NK-92 (cell line): ENCODE data around the gene S100A1.
"Not testable (repeated sequence)": the region's sequence is repeated elsewhere in the genome, so short reads cannot be mapped to it uniquely, and the experiment has no call there.

ENCODE experiments used
- DNase-seq: peaks from one replicate; lab custom pipeline; 2025; ENCODE audit not compliant: unreplicated experiment; lab: John Stamatoyannopoulos, UW

Gene S100A1

GRCh38 chr1:153651771-153652170 lies 23.5 kb downstream of the S100A1 start:
- DNase-seq = no peak

- no peak for DNase-seq
These were observed 24.7 kb downstream of the S100A1 start for GRCh38 chr1:153652805-153653500.

- no peak for DNase-seq
These were observed 27.1 kb downstream of the S100A1 start for GRCh38 chr1:153655333-153655732.

GRCh38 chr1:153658400-153659174 lies 30.4 kb downstream of the S100A1 start, which contains the start of gene SNAPIN:
Gene SNAPIN, plus strand, starts transcription at chr1:153658703. Its CDS starts 41 bp downstream, at chr1:153658744.
- DNase-seq = no peak

DNA sequence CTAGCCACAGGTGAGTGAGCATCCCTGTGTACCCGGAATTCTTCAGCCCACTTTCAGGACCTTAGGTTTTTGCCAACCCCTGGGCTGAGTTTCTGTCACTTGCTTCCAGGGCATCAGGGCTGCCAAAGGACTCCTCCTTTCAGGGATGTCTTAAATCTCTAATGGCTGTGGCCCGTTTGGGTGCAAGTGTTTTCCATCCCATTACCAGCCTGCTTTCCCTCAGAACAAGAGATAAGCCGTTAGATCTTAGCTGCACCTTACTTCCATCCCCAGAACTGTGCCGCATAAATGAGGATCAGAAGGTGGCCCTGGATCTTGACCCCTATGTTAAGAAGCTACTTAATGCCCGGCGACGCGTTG lies 30.9 kb downstream of the S100A1 start:
- no peak for DNase-seq

GRCh38 chr1:153659656-153660055 lies 31.4 kb downstream of the S100A1 start:
- DNase-seq = no peak

- DNase-seq = no peak
These were observed 33.0 kb downstream of the S100A1 start for GRCh38 chr1:153661111-153661708.

GRCh38 chr1:153662269-153662668 lies 34.0 kb downstream of the S100A1 start:
- DNase-seq = no peak

GRCh38 chr1:153663211-153663610 lies 35.0 kb downstream of the S100A1 start:
- no peak for DNase-seq

- DNase-seq = no peak
These were observed 39.2 kb downstream of the S100A1 start for GRCh38 chr1:153667439-153667838.

DNA sequence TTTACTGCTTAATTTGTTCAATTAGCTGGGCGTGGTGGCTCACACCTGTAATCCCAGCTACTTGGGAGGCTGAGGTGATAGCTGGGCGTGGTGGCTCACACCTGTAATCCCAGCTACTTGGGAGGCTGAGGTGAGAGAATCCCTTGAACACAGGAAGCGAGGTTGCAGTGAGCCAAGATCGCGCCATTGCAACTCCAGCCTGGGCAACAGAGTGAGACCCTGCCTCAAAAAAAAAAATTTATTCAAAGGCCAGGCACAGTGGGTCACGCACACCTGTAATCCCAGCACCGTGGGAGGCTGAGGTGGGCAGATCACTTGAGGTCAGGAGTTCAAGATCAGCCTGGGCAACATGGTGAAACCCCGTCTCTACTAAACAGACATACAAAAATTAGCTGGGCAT lies 40.4 kb downstream of the S100A1 start:
- DNase-seq = not testable (repeated sequence)

DNA sequence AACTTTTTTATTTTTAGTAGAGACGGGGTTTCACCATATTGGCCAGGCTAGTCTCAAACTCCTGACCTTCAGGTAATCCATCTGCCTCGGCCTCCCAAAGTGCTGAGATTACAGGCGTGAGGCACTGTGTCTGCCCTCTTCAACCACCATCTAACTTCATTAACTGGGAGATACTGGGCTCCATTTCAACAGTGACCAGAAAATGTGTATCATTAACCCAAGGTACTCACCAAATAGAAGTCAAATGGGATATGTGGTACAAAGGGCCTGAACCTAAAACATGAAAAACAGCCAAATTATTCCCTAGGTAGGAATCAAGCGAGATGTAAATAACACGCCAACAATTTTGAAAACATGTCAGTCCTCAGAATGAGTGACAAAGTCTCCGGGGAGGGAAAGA lies 41.4 kb downstream of the S100A1 start:
- no peak for DNase-seq

GRCh38 chr1:153670257-153670858 lies 42.1 kb downstream of the S100A1 start:
- no peak for DNase-seq

DNA sequence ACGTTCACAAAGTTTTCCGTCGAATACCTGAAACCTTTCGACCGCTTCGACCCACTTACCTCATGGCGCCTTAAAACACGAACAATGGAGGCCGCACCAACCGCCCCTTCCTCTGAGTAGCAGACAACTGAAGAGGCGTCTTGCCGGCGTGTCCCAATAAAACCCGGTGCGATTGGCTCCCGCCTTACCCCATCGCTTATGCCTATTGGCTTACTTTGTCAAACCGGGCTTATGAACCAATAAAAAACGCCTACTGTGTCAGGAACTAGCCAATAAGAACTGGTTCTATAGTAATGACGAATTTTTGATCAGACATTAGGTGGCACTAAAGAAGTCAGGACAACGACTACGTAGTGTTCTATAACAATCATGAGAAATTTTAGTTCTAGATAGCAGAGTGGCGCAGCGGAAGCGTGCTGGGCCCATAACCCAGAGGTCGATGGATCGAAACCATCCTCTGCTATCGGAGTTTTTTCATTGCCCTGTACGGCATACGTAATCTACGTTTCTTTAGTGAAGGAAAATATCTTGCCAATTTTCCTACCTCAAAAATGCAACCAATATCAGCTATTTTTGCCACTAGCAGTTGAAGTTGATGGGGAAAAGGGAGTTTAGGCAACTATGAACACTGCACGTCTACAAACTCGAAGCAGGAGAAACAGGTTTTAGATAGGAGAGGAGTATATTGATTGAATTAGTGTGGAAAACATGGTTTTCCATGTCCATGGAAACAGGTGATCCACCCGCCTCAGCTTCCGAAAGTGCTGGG lies 42.8 kb downstream of the S100A1 start, which contains the start of gene ILF2:
TSS of gene ILF2 (minus strand) at position 135 of the 769 bp plus-strand sequence. CDS start at position 64, 71 bp downstream.
- DNase-seq = peak; percentile 43

DNA sequence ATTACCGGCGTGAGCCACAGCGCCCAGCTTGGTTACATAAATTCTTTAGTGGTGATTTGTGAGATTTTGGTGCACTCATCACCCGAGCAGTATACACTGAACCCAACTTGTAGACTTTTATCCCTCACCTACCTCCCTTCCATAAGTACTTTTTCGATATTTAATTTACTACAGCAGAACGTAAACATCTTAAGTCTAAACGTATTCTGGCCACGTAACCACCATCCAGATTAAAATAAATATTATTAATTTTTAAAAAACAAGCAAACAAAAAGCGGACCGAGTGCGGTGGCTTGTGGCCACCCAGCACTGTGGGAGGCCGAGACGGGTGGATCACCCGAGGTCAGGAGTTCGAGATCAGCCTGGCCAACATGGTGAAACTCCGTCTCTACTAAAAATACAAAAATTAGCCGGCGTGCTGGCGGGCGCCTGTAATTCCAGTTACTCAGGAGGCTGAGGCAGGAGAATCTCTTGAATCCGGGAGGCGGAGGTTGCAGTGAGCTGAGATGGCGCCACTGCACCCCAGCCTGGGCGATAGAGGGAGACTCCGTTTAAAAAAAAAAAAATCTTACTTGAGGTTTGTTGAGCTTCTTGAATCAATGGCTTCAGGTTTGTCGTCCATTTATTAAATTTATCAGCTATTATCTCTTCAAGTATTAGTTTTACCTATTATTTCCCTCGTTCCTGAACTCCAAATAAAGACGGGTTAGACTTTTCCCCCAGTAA lies 43.6 kb downstream of the S100A1 start:
- DNase-seq = not testable (repeated sequence)

GRCh38 chr1:153673511-153673910 lies 45.3 kb downstream of the S100A1 start:
- DNase-seq = no peak

DNA sequence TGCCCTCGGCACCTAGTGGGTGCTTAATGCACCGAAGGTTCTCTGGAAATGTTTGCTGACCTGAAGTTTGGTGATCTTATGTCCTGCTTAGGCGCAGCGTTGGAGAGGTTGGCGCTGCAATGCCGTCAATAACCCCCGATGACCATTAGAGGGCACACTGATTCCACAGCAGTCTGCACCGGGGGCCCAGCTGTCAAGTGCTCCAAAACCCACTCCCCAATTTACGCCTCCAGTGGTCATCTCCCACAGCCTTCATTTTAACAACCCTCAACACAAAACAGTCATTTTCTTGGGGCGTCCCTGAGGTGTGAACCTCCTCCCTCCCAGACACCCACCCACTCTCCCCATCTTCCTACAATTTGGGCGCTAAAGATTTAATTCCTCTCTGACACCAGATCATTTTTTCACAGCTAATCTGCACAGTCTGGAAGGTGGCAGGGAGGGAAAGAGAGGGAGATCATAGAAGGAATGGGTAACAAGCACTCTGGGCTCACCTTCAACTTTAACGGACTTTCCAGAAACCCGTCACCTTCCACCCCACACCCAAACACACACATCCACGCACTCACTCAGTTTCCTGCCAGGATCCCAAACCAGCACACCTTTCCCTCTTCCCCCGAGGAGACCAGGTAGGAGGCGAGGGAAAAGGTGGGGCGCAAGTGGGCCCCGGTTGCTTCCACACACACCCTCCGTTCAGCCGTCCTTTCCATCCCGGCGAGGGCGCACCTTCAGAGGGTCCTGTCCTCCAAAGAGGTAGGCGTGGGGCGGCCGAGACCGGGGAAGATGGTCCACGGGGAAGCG lies 49.7 kb downstream of the S100A1 start:
- DNase-seq = no peak

DNA sequence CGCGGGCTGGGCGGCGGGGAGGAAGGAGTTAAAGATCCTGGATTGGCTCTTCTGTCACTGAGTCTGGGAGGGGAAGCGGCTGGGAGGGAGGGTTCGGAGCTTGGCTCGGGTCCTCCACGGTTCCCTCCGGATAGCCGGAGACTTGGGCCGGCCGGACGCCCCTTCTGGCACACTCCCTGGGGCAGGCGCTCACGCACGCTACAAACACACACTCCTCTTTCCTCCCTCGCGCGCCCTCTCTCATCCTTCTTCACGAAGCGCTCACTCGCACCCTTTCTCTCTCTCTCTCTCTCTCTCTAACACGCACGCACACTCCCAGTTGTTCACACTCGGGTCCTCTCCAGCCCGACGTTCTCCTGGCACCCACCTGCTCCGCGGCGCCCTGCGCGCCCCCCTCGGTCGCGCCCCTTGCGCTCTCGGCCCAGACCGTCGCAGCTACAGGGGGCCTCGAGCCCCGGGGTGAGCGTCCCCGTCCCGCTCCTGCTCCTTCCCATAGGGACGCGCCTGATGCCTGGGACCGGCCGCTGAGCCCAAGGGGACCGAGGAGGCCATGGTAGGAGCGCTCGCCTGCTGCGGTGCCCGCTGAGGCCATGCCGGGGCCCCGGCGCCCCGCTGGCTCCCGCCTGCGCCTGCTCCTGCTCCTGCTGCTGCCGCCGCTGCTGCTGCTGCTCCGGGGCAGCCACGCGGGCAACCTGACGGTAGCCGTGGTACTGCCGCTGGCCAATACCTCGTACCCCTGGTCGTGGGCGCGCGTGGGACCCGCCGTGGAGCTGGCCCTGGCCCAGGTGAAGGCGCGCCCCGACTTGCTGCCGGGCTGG lies 50.5 kb downstream of the S100A1 start, which contains the start of gene NPR1:
TSS of gene NPR1 (plus strand) at position 170 of the 818 bp plus-strand sequence. CDS start at position 591, 421 bp downstream.
- no peak for DNase-seq
